ENCODE results near the gene FOXD3. TPM values are rescaled to one million over a fixed set of nuclear protein-coding genes. Genes with fewer than 3 reads are reported as not detected.

Gene FOXD3
- total and polyA plus RNA-seq, 7 donors: 0.31 to 5.0 (median 3.9) TPM; not detected in 2

GRCh38 chr1:63329621-63330330 is 7.4 kb downstream of the FOXD3 start:
- 4% methylated on average over 50 of the region's 50 CpGs for WGBS, 2 donors
- TF ChIP-seq EP300 (IDR thresholded peaks at IDR 0.05): no peak
- TF ChIP-seq POLR2AphosphoS5 (IDR thresholded peaks at IDR 0.05): no peak
- no peak for TF ChIP-seq CTCF (IDR thresholded peaks at IDR 0.05)
- TF ChIP-seq POLR2A (IDR thresholded peaks at IDR 0.05): no peak
- Histone ChIP-seq H3K9me3 (no peaks in the 10 kb centered on the region), H3K4me3 (no peak overlapping the region), H3K27me3 (peaks cover 49 to 98% (median 79%) of the 10 kb centered on the region in 3 donors), H3K36me3 (no peaks in the 10 kb centered on the region), H3K4me1 (peaks cover 0 to 11% (median 7%) of the 10 kb centered on the region in 4 donors), H3K27ac (peak overlapping the region in 2 of 4 donors; percentile 7 to 12)
- no peak for DNase-seq
- intact Hi-C loops (cut with DNase I): loop anchor here (10.0 kb wide), 2 partner anchors 115 to 485 kb away; no protein-coding TSS in a partner anchor

GRCh38 chr1:63330331-63330916 is 8.1 kb downstream of the FOXD3 start:
- WGBS, 2 donors: 7 to 9% methylated on average over 28 of the region's 28 CpGs
- no peaks in the 10 kb centered on the region for H3K9me3 ChIP-seq
- DNase-seq: no peak
- intact Hi-C loops (cut with DNase I): no loop called here
- no peaks in the 10 kb centered on the region for H3K36me3 ChIP-seq
- TF ChIP-seq EP300 (IDR thresholded peaks at IDR 0.05) (no peak), CTCF (IDR thresholded peaks at IDR 0.05) (no peak), POLR2AphosphoS5 (IDR thresholded peaks at IDR 0.05) (no peak), POLR2A (IDR thresholded peaks at IDR 0.05) (no peak)
- peaks cover 46 to 98% (median 78%) of the 10 kb centered on the region in 3 donors for H3K27me3 ChIP-seq
- H3K4me1 ChIP-seq: peaks cover 0 to 11% (median 7%) of the 10 kb centered on the region in 4 donors
- H3K4me3 ChIP-seq: no peak overlapping the region
- H3K27ac ChIP-seq: peak overlapping the region in 1 of 4 donors; percentile 12

- WGBS, 2 donors: 37 to 57% methylated on average over 2 of the region's 2 CpGs
- H3K27ac ChIP-seq: no peak overlapping the region
- H3K4me1 ChIP-seq: no peaks in the 10 kb centered on the region
- H3K27me3 ChIP-seq: peaks cover 0 to 10% (median 0%) of the 10 kb centered on the region in 3 donors
- no peaks in the 10 kb centered on the region for H3K36me3 ChIP-seq
- intact Hi-C loops (cut with DNase I): no loop called here
- no peaks in the 10 kb centered on the region for H3K9me3 ChIP-seq
- TF ChIP-seq POLR2AphosphoS5 (IDR thresholded peaks at IDR 0.05): no peak
- no peak for TF ChIP-seq CTCF (IDR thresholded peaks at IDR 0.05)
- no peak for TF ChIP-seq EP300 (IDR thresholded peaks at IDR 0.05)
- no peak for TF ChIP-seq POLR2A (IDR thresholded peaks at IDR 0.05)
- DNase-seq: no peak
- no peak overlapping the region for H3K4me3 ChIP-seq
Measured at GRCh38 chr1:63342402-63342801, 20.0 kb downstream of the FOXD3 start.

- peaks cover 0 to 2% (median 0%) of the 10 kb centered on the region in 4 donors for H3K9me3 ChIP-seq
- H3K36me3 ChIP-seq: no peaks in the 10 kb centered on the region
- intact Hi-C loops (cut with DNase I): no loop called here
- peaks cover 0 to 10% (median 0%) of the 10 kb centered on the region in 3 donors for H3K27me3 ChIP-seq
- DNase-seq: no peak
- H3K4me3 ChIP-seq: no peak overlapping the region
- TF ChIP-seq POLR2AphosphoS5 (IDR thresholded peaks at IDR 0.05) (no peak), EP300 (IDR thresholded peaks at IDR 0.05) (no peak), POLR2A (IDR thresholded peaks at IDR 0.05) (no peak), CTCF (IDR thresholded peaks at IDR 0.05) (no peak)
- no peaks in the 10 kb centered on the region for H3K4me1 ChIP-seq
- no peak overlapping the region for H3K27ac ChIP-seq
- 75 to 79% methylated on average over 1 of the region's 1 CpG for WGBS, 2 donors
Measured at GRCh38 chr1:63343922-63344321, 21.6 kb downstream of the FOXD3 start.
